CD4-positive, alpha-beta T cell (primary cell): ENCODE measurements around the gene NCKAP1. TPM values are rescaled to one million over a fixed set of nuclear protein-coding genes. Genes with fewer than 3 reads are reported as not detected.

Experiments used
- ATAC-seq: fragments of 200-7000 bp; cut with Tn5 transposase; one replicate; pipeline ENCODE4 v1.10.0; 2022; ENCODE audit warnings: mild to moderate bottlenecking; ENCODE audit not compliant: poor library complexity
- CTCF ChIA-PET: fragments of 350-600 bp; sonication (Branson Sonifier 250); formaldehyde crosslinking; loops from one replicate; lab custom pipeline; 2021; ENCODE audit warnings: antibody characterized with exemption, inconsistent platforms; lab: Charles Lee
- POLR2A ChIA-PET: fragments of 350-600 bp; sonication (Branson Sonifier 250); formaldehyde crosslinking; loops from one replicate; lab custom pipeline; 2021; ENCODE audit warnings: antibody characterized with exemption, inconsistent platforms; lab: Charles Lee
- DNase-seq, 14 experiments: peaks; one replicate each; pipeline ENCODE4 v3.0.0-alpha.2; 2013 to 2020; ENCODE audit warnings: mixed read lengths in 2 of 14
- H3K27ac ChIP-seq, 2 donors: one replicate each; pipeline versions ENCODE4 v1.5.1 to v1.7.0; 2013; ENCODE audit warnings: low read length in 2 of 2, low read depth in 1 of 2, mild to moderate bottlenecking in 1 of 2
- H3K27me3 ChIP-seq, 2 experiments: 1 replicate in 1 of 2; 2 replicates in 1 of 2; pipeline versions ENCODE4 v1.6.1 to v1.7.0; 2013; ENCODE audit warnings: low read length in 2 of 2, control low read depth in 1 of 2, mild to moderate bottlenecking in 1 of 2, moderate library complexity in 1 of 2; ENCODE audit not compliant: insufficient read depth in 2 of 2, control insufficient read depth in 1 of 2
- H3K36me3 ChIP-seq: one replicate; pipeline ENCODE4 v1.6.1; 2013; ENCODE audit warnings: low read length, control low read depth; ENCODE audit not compliant: insufficient read depth
- H3K4me1 ChIP-seq: one replicate; pipeline ENCODE4 v1.6.1; 2013; ENCODE audit warnings: low read length, control low read depth; ENCODE audit not compliant: insufficient read depth
- H3K4me3 ChIP-seq: one replicate; pipeline ENCODE4 v1.5.1; 2013; ENCODE audit warnings: mild to moderate bottlenecking, low read length, moderate library complexity
- H3K9me3 ChIP-seq, 2 experiments: 1 replicate in 1 of 2; 2 replicates in 1 of 2; pipeline versions ENCODE4 v1.6.1 to v1.7.0; 2013; ENCODE audit warnings: low read length in 2 of 2, mild to moderate bottlenecking in 2 of 2, control low read depth in 1 of 2, moderate library complexity in 1 of 2; ENCODE audit not compliant: control insufficient read depth in 1 of 2, insufficient read depth in 1 of 2
- H3K27ac Mint-ChIP-seq: one replicate; pipeline ENCODE4 v1.8.0; 2020; ENCODE audit warnings: mixed read lengths
- H3K27me3 Mint-ChIP-seq: one replicate; pipeline ENCODE4 v1.8.0; 2021; ENCODE audit warnings: mixed read lengths
- H3K36me3 Mint-ChIP-seq: one replicate; pipeline ENCODE4 v1.8.0; 2021; ENCODE audit warnings: low read depth, mixed read lengths
- H3K4me1 Mint-ChIP-seq: one replicate; pipeline ENCODE4 v1.8.0; 2021; ENCODE audit warnings: low read depth, mixed read lengths
- H3K4me3 Mint-ChIP-seq: one replicate; pipeline ENCODE4 v1.8.0; 2020; ENCODE audit warnings: mild to moderate bottlenecking, mixed read lengths
- H3K9me3 Mint-ChIP-seq: one replicate; pipeline ENCODE4 v1.8.0; 2020; ENCODE audit warnings: mixed read lengths
- CTCF ChIP-seq: fragments of 200-600 bp; IDR thresholded peaks from one replicate; pipeline ENCODE4 v1.8.0; 2022; ENCODE audit warnings: antibody characterized with exemption, mild to moderate bottlenecking
- intact Hi-C, 2 experiments: fragments of 100-400 bp; cut with DNase I in 1 of 2; cut with micrococcal nuclease in 1 of 2; formaldehyde crosslinking; loops; one replicate each; pipeline versions ENCODE4 v1.15.1 to v1.9.0; 2023 to 2025; cut with DNase I, micrococcal nuclease
- total RNA-seq, 174 experiments: library from RNA in 2 of 174; stranded (reverse) in 2 of 174; gene quantifications; one replicate each; pipeline ENCODE4 v1.2.3 and lab custom pipeline; 2021 to 2026

The NCKAP1 gene
- total RNA-seq, 2 experiments from 2014 or later = 2.4 to 2.5 TPM

- intact Hi-C loops = no loop called here
- ATAC-seq (no peak), DNase-seq (no peak)
- Mint-ChIP-seq H3K9me3 (no peaks in the 10 kb centered on the region), H3K4me1 (no peaks in the 10 kb centered on the region), H3K27ac (no peak overlapping the region), H3K4me3 (no peak overlapping the region), H3K27me3 (no peaks in the 10 kb centered on the region), H3K36me3 (peaks cover 10% of the 10 kb centered on the region)
- ChIA-PET CTCF (no interaction called here), POLR2A (no interaction called here)
- Histone ChIP-seq H3K4me1 (no peaks in the 10 kb centered on the region), H3K4me3 (no peak overlapping the region), H3K27ac (no peak overlapping the region), H3K27me3 (no peaks in the 10 kb centered on the region), H3K36me3 (no peaks in the 10 kb centered on the region), H3K9me3 (no peaks in the 10 kb centered on the region)
- no peak for TF ChIP-seq CTCF
Observed at GRCh38 chr2:182950546-182950945, 87.7 kb downstream of the NCKAP1 start.

- intact Hi-C loops = no loop called here
- Mint-ChIP-seq H3K4me1 (no peaks in the 10 kb centered on the region), H3K36me3 (peaks cover 9% of the 10 kb centered on the region), H3K27me3 (no peaks in the 10 kb centered on the region), H3K4me3 (no peak overlapping the region), H3K27ac (no peak overlapping the region), H3K9me3 (no peaks in the 10 kb centered on the region)
- H3K27me3 ChIP-seq = no peaks in the 10 kb centered on the region
- H3K36me3 ChIP-seq = no peaks in the 10 kb centered on the region
- H3K4me3 ChIP-seq = no peak overlapping the region
- POLR2A ChIA-PET = interaction anchor here (0.5 kb wide), 1 partner anchor 99 kb away, joined by 3 read pairs; no protein-coding TSS in a partner anchor
- no peaks in the 10 kb centered on the region for H3K4me1 ChIP-seq
- CTCF ChIA-PET = interaction anchor here (0.6 kb wide), 1 partner anchor 1001 kb away, joined by 5 read pairs; no protein-coding TSS in a partner anchor
- H3K27ac ChIP-seq = no peak overlapping the region
- H3K9me3 ChIP-seq = no peaks in the 10 kb centered on the region
- no peak for TF ChIP-seq CTCF
- no peak for DNase-seq
- no peak for ATAC-seq
Observed at GRCh38 chr2:182949572-182950189, 88.6 kb downstream of the NCKAP1 start.

GRCh38 chr2:182949052-182949451, 89.2 kb downstream of the NCKAP1 start:
- intact Hi-C loops = no loop called here
- POLR2A ChIA-PET = no interaction called here
- Mint-ChIP-seq H3K27me3 (no peaks in the 10 kb centered on the region), H3K36me3 (peaks cover 9% of the 10 kb centered on the region), H3K4me1 (no peaks in the 10 kb centered on the region), H3K4me3 (no peak overlapping the region), H3K9me3 (no peaks in the 10 kb centered on the region), H3K27ac (no peak overlapping the region)
- H3K27ac ChIP-seq = no peak overlapping the region
- ATAC-seq (no peak), DNase-seq (no peak)
- H3K4me3 ChIP-seq = no peak overlapping the region
- no peaks in the 10 kb centered on the region for H3K4me1 ChIP-seq
- H3K27me3 ChIP-seq = no peaks in the 10 kb centered on the region
- no peak for TF ChIP-seq CTCF
- H3K9me3 ChIP-seq = no peaks in the 10 kb centered on the region
- no peaks in the 10 kb centered on the region for H3K36me3 ChIP-seq
- CTCF ChIA-PET = no interaction called here
